ENCODE measurements around the gene SNTB2.

The SNTB2 gene

GRCh38 chr16:69234460-69234859 lies 47.5 kb downstream of the SNTB2 start:
- TF ChIP-seq CTCF (IDR thresholded peaks at IDR 0.05; ENCODE audit: borderline replicate concordance, insufficient read depth, low read depth, low read length) = no peak
- no peak overlapping the region for H3K4me3 ChIP-seq (ENCODE audit: low read depth, low read length)

- no peak overlapping the region for H3K4me3 ChIP-seq (ENCODE audit: low read depth, low read length)
- no peak for TF ChIP-seq CTCF (IDR thresholded peaks at IDR 0.05; ENCODE audit: borderline replicate concordance, insufficient read depth, low read depth, low read length)
Measured at GRCh38 chr16:69236319-69236718, 49.4 kb downstream of the SNTB2 start.

- no peak overlapping the region for H3K4me3 ChIP-seq (ENCODE audit: low read depth, low read length)
- TF ChIP-seq CTCF (IDR thresholded peaks at IDR 0.05; ENCODE audit: borderline replicate concordance, insufficient read depth, low read depth, low read length) = no peak
Measured at GRCh38 chr16:69237296-69237695, 50.3 kb downstream of the SNTB2 start.

- no peak for TF ChIP-seq CTCF (IDR thresholded peaks at IDR 0.05; ENCODE audit: borderline replicate concordance, insufficient read depth, low read depth, low read length)
- H3K4me3 ChIP-seq (ENCODE audit: low read depth, low read length) = no peak overlapping the region
Measured at GRCh38 chr16:69239851-69240250, 52.9 kb downstream of the SNTB2 start.

- H3K4me3 ChIP-seq (ENCODE audit: low read depth, low read length) = no peak overlapping the region
- no peak for TF ChIP-seq CTCF (IDR thresholded peaks at IDR 0.05; ENCODE audit: borderline replicate concordance, insufficient read depth, low read depth, low read length)
Measured at GRCh38 chr16:69240331-69240730, 53.4 kb downstream of the SNTB2 start.

- TF ChIP-seq CTCF (IDR thresholded peaks at IDR 0.05; ENCODE audit: borderline replicate concordance, insufficient read depth, low read depth, low read length) = no peak
- H3K4me3 ChIP-seq (ENCODE audit: low read depth, low read length) = no peak overlapping the region
Measured at GRCh38 chr16:69241926-69242325, 55.0 kb downstream of the SNTB2 start.

GRCh38 chr16:69243479-69243878 lies 56.5 kb downstream of the SNTB2 start:
- TF ChIP-seq CTCF (IDR thresholded peaks at IDR 0.05; ENCODE audit: borderline replicate concordance, insufficient read depth, low read depth, low read length) = no peak
- H3K4me3 ChIP-seq (ENCODE audit: low read depth, low read length) = no peak overlapping the region
